Astrocyte (in vitro differentiated cells and primary cell): Measurements from ENCODE around the gene THAP2.

Experiments used
- EZH2 ChIP-seq: IDR thresholded peaks from 2 replicates; pipeline ENCODE4 v1.6.1; 2012; ENCODE audit warnings: mild to moderate bottlenecking, low read length, inconsistent platforms; ENCODE audit not compliant: insufficient read depth
- TF ChIP-seq, protein P1 (sequence below): IDR thresholded peaks from 2 replicates; pipeline ENCODE4 v1.5.1; 2011; ENCODE audit warnings: low read depth, mild to moderate bottlenecking, inconsistent platforms, low read length, moderate library complexity; ENCODE audit not compliant: insufficient read depth

GRCh38 chr12:71708658-71709057 is 44.6 kb downstream of the THAP2 start:
- TF ChIP-seq, protein P1, sequence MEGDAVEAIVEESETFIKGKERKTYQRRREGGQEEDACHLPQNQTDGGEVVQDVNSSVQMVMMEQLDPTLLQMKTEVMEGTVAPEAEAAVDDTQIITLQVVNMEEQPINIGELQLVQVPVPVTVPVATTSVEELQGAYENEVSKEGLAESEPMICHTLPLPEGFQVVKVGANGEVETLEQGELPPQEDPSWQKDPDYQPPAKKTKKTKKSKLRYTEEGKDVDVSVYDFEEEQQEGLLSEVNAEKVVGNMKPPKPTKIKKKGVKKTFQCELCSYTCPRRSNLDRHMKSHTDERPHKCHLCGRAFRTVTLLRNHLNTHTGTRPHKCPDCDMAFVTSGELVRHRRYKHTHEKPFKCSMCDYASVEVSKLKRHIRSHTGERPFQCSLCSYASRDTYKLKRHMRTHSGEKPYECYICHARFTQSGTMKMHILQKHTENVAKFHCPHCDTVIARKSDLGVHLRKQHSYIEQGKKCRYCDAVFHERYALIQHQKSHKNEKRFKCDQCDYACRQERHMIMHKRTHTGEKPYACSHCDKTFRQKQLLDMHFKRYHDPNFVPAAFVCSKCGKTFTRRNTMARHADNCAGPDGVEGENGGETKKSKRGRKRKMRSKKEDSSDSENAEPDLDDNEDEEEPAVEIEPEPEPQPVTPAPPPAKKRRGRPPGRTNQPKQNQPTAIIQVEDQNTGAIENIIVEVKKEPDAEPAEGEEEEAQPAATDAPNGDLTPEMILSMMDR, result no peak
- TF ChIP-seq EZH2, result no peak
